Activated CD8-positive, alpha-beta T cell treated with anti-CD3 and anti-CD28 coated beads for 36 hours (primary cell): ENCODE results near the gene FAM13A. TPM values are rescaled to one million over a fixed set of nuclear protein-coding genes. Genes with fewer than 3 reads are reported as not detected.

ENCODE experiments used
- ATAC-seq: fragments of 200-7000 bp; cut with Tn5 transposase; one replicate; pipeline ENCODE4 v1.10.0; 2021; ENCODE audit warnings: mild to moderate bottlenecking, moderate library complexity
- CTCF ChIA-PET: fragments of 350-600 bp; sonication (Branson Sonifier 250); formaldehyde crosslinking; loops from one replicate; lab custom pipeline; 2021; ENCODE audit warnings: antibody characterized with exemption; lab: Charles Lee
- POLR2A ChIA-PET: fragments of 350-600 bp; sonication (Branson Sonifier 250); formaldehyde crosslinking; loops from one replicate; lab custom pipeline; 2021; ENCODE audit warnings: antibody characterized with exemption; lab: Charles Lee
- DNase-seq: peaks from one replicate; pipeline ENCODE4 v3.0.0-alpha.2; 2020
- H3K27ac Mint-ChIP-seq: one replicate; pipeline ENCODE4 v1.8.0; 2021; ENCODE audit warnings: mild to moderate bottlenecking, mixed read lengths
- H3K27me3 Mint-ChIP-seq: one replicate; pipeline ENCODE4 v1.8.0; 2021; ENCODE audit warnings: mixed read lengths
- H3K36me3 Mint-ChIP-seq: one replicate; pipeline ENCODE4 v1.8.0; 2021; ENCODE audit warnings: low read depth, mixed read lengths
- H3K4me1 Mint-ChIP-seq: one replicate; pipeline ENCODE4 v1.8.0; 2021; ENCODE audit warnings: low read depth, mixed read lengths
- H3K4me3 Mint-ChIP-seq: one replicate; pipeline ENCODE4 v1.8.0; 2021; ENCODE audit warnings: mild to moderate bottlenecking, moderate library complexity, mixed read lengths
- H3K9me3 Mint-ChIP-seq: one replicate; pipeline ENCODE4 v1.8.0; 2021; ENCODE audit warnings: mixed read lengths
- CTCF ChIP-seq: fragments of 200-600 bp; IDR thresholded peaks from one replicate; pipeline ENCODE4 v1.8.0; 2022; ENCODE audit warnings: antibody characterized with exemption, mild to moderate bottlenecking
- intact Hi-C: fragments of 100-400 bp; cut with micrococcal nuclease; formaldehyde crosslinking; loops from one replicate; pipeline ENCODE4 v1.10.0; 2022
- total RNA-seq, 2 experiments: library from RNA; stranded (reverse); gene quantifications; one replicate each; pipeline ENCODE4 v1.2.3, GENCODE V29; 2021

The FAM13A gene
- total RNA-seq, 2 experiments from 2014 or later, result 4.5 to 6.0 TPM

- Mint-ChIP-seq H3K36me3 (no peaks in the 10 kb centered on the region), H3K9me3 (no peaks in the 10 kb centered on the region), H3K27me3 (peaks cover 3% of the 10 kb centered on the region), H3K27ac (no peak overlapping the region), H3K4me1 (no peaks in the 10 kb centered on the region), H3K4me3 (no peak overlapping the region)
- CTCF ChIA-PET, result no interaction called here
- intact Hi-C loops, result no loop called here
- ATAC-seq, result no peak
- no peak for DNase-seq
- POLR2A ChIA-PET, result no interaction called here
- no peak for TF ChIP-seq CTCF
These were observed 96.4 kb downstream of the FAM13A start for GRCh38 chr4:88960576-88960975.

GRCh38 chr4:88958080-88958479 lies 98.9 kb downstream of the FAM13A start:
- DNase-seq (no peak), ATAC-seq (no peak)
- no peaks in the 10 kb centered on the region for H3K36me3 Mint-ChIP-seq
- no peak overlapping the region for H3K27ac Mint-ChIP-seq
- H3K4me3 Mint-ChIP-seq, result no peak overlapping the region
- POLR2A ChIA-PET, result interaction anchor here (0.6 kb wide), 1 partner anchor 60 kb away, joined by 3 read pairs; no protein-coding TSS in a partner anchor
- intact Hi-C loops, result no loop called here
- CTCF ChIA-PET, result no interaction called here
- no peaks in the 10 kb centered on the region for H3K9me3 Mint-ChIP-seq
- no peak for TF ChIP-seq CTCF
- H3K4me1 Mint-ChIP-seq, result peaks cover 2% of the 10 kb centered on the region
- H3K27me3 Mint-ChIP-seq, result peaks cover 2% of the 10 kb centered on the region

- ChIA-PET POLR2A (no interaction called here), CTCF (no interaction called here)
- H3K9me3 Mint-ChIP-seq, result no peaks in the 10 kb centered on the region
- H3K36me3 Mint-ChIP-seq, result no peaks in the 10 kb centered on the region
- DNase-seq (no peak), ATAC-seq (no peak)
- no peak overlapping the region for H3K27ac Mint-ChIP-seq
- peaks cover 2% of the 10 kb centered on the region for H3K27me3 Mint-ChIP-seq
- TF ChIP-seq CTCF, result no peak
- intact Hi-C loops, result no loop called here
- no peak overlapping the region for H3K4me3 Mint-ChIP-seq
- H3K4me1 Mint-ChIP-seq, result peaks cover 2% of the 10 kb centered on the region
These were observed 99.4 kb downstream of the FAM13A start for GRCh38 chr4:88957570-88957969.

- Mint-ChIP-seq H3K36me3 (no peaks in the 10 kb centered on the region), H3K9me3 (no peaks in the 10 kb centered on the region), H3K4me1 (peaks cover 2% of the 10 kb centered on the region), H3K27me3 (peaks cover 4% of the 10 kb centered on the region), H3K27ac (no peak overlapping the region), H3K4me3 (no peak overlapping the region)
- TF ChIP-seq CTCF, result no peak
- intact Hi-C loops, result no loop called here
- DNase-seq (no peak), ATAC-seq (no peak)
- POLR2A ChIA-PET, result no interaction called here
- CTCF ChIA-PET, result interaction anchor here (0.8 kb wide), 1 partner anchor 737 kb away, joined by 3 read pairs; no protein-coding TSS in a partner anchor
These were observed 101.2 kb downstream of the FAM13A start for GRCh38 chr4:88955580-88956380.

- ChIA-PET POLR2A (no interaction called here), CTCF (interaction anchor here (1.4 kb wide), 1 partner anchor 9 kb away, joined by 3 read pairs; no protein-coding TSS in a partner anchor)
- no peak for ATAC-seq
- H3K27ac Mint-ChIP-seq, result no peak overlapping the region
- no peaks in the 10 kb centered on the region for H3K36me3 Mint-ChIP-seq
- intact Hi-C loops, result no loop called here
- no peak for TF ChIP-seq CTCF
- DNase-seq, result no peak
- peaks cover 1% of the 10 kb centered on the region for H3K27me3 Mint-ChIP-seq
- no peak overlapping the region for H3K4me3 Mint-ChIP-seq
- peaks cover 10% of the 10 kb centered on the region for H3K4me1 Mint-ChIP-seq
- H3K9me3 Mint-ChIP-seq, result no peaks in the 10 kb centered on the region
These were observed 103.6 kb downstream of the FAM13A start for GRCh38 chr4:88953400-88953799.
